ENCODE measurements around the gene POLR3GL.
"Not testable (repeated sequence)": the region's sequence is repeated elsewhere in the genome, so short reads cannot be mapped to it uniquely, and the experiment has no call there.

Gene POLR3GL

GRCh38 chr1:145964328-145965118 lies at the start of gene POLR3GL, which contains the start of gene ANKRD34A:
TSS of gene POLR3GL (plus strand) at chr1:145964690. CDS start at chr1:145974866, 10,176 bp downstream.
TSS of gene ANKRD34A (minus strand) at chr1:145964575. CDS start at chr1:145961759, 2,816 bp downstream.
- ATAC-seq (replicated peaks; ENCODE audit: extremely low read depth, poor library complexity, severe bottlenecking) (peak; percentile 89), DNase-seq (ENCODE audit: low spot score in 2 of 2) (peak; percentile 74 to 83)
- Mint-ChIP-seq H3K36me3 (ENCODE audit: insufficient read depth) (peaks cover 7% of the 10 kb centered on the region), H3K4me1 (peaks cover 46% of the 10 kb centered on the region), H3K27me3 (no peaks in the 10 kb centered on the region), H3K4me3 (peak within 1 kb of the TSS; percentile 89), H3K27ac (ENCODE audit: low read depth) (peak within 1 kb of the TSS; percentile 90), H3K9me3 (no peaks in the 10 kb centered on the region)

DNA sequence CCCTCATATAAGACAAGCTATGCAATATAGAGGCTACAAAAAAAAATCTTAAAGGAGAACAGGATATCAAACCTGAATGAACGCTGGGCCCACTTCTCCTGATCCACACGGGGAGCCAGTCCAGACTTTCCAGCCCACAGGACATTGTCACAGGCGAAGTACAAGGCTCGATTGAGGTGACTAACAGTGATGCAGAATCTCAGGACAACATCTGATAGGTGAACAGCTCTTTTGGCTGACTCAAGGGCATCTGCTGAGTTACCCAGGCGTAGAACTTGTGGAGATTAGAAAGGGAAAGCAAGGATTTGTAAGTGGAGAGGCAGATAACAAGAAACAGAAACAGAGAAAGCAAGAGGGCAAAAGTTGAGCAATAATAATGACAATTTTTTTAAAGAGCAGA lies 47.7 kb upstream of the POLR3GL start:
- DNase-seq (ENCODE audit: low spot score in 2 of 2) (no peak), ATAC-seq (replicated peaks; ENCODE audit: extremely low read depth, poor library complexity, severe bottlenecking) (no peak)
- peaks cover 50% of the 10 kb centered on the region for H3K4me1 Mint-ChIP-seq
- no peaks in the 10 kb centered on the region for H3K9me3 Mint-ChIP-seq
- peak overlapping the region; percentile 91 for H3K4me3 Mint-ChIP-seq
- no peaks in the 10 kb centered on the region for H3K27me3 Mint-ChIP-seq
- peak overlapping the region; percentile 94 for H3K27ac Mint-ChIP-seq (ENCODE audit: low read depth)
- H3K36me3 Mint-ChIP-seq (ENCODE audit: insufficient read depth): peaks cover 36% of the 10 kb centered on the region

DNA sequence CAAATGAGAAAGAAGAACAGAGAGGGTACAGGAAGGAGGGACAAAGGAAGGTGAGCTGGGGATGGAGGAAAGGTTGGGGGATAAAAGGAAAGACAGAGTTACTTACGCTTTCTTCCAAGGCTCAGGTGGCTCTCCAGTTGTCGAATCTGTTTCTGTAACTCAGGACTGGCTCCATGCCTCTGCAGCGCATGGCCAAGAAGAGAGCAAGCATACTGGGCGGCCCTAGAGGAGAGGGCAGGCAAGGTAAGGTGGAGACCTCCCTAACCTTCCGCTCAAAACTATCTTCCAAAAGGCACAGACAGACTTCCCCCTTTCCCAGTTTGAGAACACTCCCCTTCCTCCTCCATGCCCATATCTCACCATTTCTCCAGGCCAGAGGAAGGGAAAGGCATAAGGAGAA lies 46.9 kb upstream of the POLR3GL start:
- Mint-ChIP-seq H3K36me3 (ENCODE audit: insufficient read depth) (peaks cover 28% of the 10 kb centered on the region), H3K4me1 (peaks cover 50% of the 10 kb centered on the region), H3K4me3 (peak overlapping the region; percentile 91), H3K9me3 (no peaks in the 10 kb centered on the region), H3K27me3 (no peaks in the 10 kb centered on the region), H3K27ac (ENCODE audit: low read depth) (peak overlapping the region; percentile 94)
- DNase-seq (ENCODE audit: low spot score in 2 of 2) (no peak), ATAC-seq (replicated peaks; ENCODE audit: extremely low read depth, poor library complexity, severe bottlenecking) (no peak)

- peak; percentile 81 to 86 for DNase-seq (ENCODE audit: low spot score in 2 of 2)
- Mint-ChIP-seq H3K4me3 (peak within 1 kb of the TSS; percentile 91), H3K27ac (ENCODE audit: low read depth) (peak within 1 kb of the TSS; percentile 94), H3K4me1 (peaks cover 50% of the 10 kb centered on the region), H3K36me3 (ENCODE audit: insufficient read depth) (peaks cover 28% of the 10 kb centered on the region), H3K9me3 (no peaks in the 10 kb centered on the region), H3K27me3 (no peaks in the 10 kb centered on the region)
- peak; percentile 92 for ATAC-seq (replicated peaks; ENCODE audit: extremely low read depth, poor library complexity, severe bottlenecking)
Observed at GRCh38 chr1:145918144-145918991, 46.1 kb upstream of the POLR3GL start, which contains the start of gene PEX11B. TSS of gene PEX11B (minus strand) at chr1:145918717. CDS start at chr1:145918688, 29 bp downstream.

DNA sequence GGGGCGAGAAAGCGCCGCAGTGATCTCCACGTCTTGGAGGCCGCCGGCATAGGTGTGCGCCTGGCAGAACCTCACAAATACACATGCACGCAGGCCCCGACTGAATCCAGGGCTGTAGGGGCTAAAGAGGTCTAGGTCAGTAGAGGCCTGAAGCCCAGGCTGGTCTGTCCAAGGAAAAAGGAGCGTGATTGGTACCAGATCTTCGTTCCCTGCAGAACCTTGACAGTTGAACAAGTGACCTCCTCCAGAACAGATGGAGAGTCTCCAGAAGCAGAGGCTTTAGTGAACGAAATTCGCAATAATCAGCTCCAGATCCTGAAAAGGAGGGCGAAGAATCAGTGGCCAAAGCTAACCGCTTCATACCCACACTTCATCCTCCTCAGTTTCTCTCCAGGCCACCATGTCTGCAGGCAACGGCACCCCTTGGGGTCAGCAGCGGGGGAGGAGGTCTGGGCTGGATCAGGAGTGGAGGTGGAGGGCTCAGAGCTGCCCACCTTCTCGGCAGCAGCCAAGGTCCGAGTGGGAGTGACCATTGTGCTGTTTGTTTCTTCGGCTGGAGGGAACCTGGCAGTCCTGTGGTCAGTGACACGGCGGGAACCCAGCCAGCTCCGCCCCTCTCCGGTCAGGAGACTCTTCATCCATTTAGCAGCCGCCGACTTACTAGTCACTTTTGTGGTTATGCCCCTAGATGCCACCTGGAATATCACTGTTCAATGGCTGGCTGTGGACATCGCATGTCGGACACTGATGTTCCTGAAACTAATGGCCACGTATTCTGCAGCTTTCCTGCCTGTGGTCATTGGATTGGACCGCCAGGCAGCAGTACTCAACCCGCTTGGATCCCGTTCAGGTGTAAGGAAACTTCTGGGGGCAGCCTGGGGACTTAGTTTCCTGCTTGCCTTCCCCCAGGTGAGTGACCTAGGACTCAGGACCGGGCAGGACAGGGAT lies 45.2 kb upstream of the POLR3GL start:
- DNase-seq (ENCODE audit: low spot score in 2 of 2) (no peak), ATAC-seq (replicated peaks; ENCODE audit: extremely low read depth, poor library complexity, severe bottlenecking) (peak; percentile 16)
- peaks cover 50% of the 10 kb centered on the region for H3K4me1 Mint-ChIP-seq
- peak overlapping the region; percentile 91 for H3K4me3 Mint-ChIP-seq
- no peaks in the 10 kb centered on the region for H3K9me3 Mint-ChIP-seq
- H3K36me3 Mint-ChIP-seq (ENCODE audit: insufficient read depth): peaks cover 23% of the 10 kb centered on the region
- no peaks in the 10 kb centered on the region for H3K27me3 Mint-ChIP-seq
- H3K27ac Mint-ChIP-seq (ENCODE audit: low read depth): peak overlapping the region; percentile 94

DNA sequence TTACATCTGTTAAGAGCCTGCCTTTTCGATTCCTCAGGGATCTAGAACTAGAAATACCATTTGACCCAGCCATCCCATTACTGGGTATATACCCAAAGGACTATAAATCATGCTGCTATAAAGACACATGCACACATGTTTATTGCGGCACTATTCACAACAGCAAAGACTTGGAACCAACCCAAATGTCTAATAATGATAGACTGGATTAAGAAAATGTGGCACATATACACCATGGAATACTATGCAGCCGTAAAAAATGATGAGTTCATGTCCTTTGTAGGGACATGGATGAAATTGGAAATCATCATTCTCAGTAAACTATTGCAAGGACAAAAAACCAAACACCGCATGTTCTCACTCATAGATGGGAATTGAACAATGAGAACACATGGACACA lies 44.2 kb upstream of the POLR3GL start:
- ATAC-seq (replicated peaks; ENCODE audit: extremely low read depth, poor library complexity, severe bottlenecking); H3K9me3 Mint-ChIP-seq; H3K27me3 Mint-ChIP-seq; DNase-seq (ENCODE audit: low spot score in 2 of 2): not testable (repeated sequence)
- Mint-ChIP-seq H3K27ac (ENCODE audit: low read depth) (peak overlapping the region; percentile 74), H3K4me3 (peak overlapping the region; percentile 91), H3K36me3 (ENCODE audit: insufficient read depth) (peaks cover 23% of the 10 kb centered on the region), H3K4me1 (peaks cover 45% of the 10 kb centered on the region)

- H3K27ac Mint-ChIP-seq (ENCODE audit: low read depth): no peak overlapping the region
- H3K4me3 Mint-ChIP-seq: no peak overlapping the region
Observed at GRCh38 chr1:145922266-145922665, 42.2 kb upstream of the POLR3GL start.

DNA sequence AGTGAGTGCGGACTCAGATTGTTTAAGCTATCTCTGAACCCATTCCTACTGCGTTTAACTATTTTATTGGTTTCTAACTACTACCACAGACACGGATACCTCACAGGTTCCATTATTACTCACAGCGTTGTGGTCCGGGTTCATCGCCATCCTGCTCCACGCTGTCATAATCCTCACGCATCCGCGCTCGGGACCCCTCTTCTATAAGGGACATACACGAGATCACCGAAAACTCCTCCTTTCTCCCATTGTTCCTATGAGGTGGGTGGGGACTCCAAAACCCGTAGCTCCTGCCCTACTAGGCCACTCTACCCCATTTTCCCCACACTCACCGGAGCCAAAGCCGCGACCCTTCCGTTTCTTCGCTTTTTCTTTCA lies 37.8 kb upstream of the POLR3GL start:
- ATAC-seq (replicated peaks; ENCODE audit: extremely low read depth, poor library complexity, severe bottlenecking): peak; percentile 1
- Mint-ChIP-seq H3K4me3 (no peak overlapping the region), H3K27me3 (no peaks in the 10 kb centered on the region), H3K9me3 (no peaks in the 10 kb centered on the region), H3K4me1 (peaks cover 15% of the 10 kb centered on the region), H3K36me3 (ENCODE audit: insufficient read depth) (peaks cover 25% of the 10 kb centered on the region), H3K27ac (ENCODE audit: low read depth) (no peak overlapping the region)
- DNase-seq (ENCODE audit: low spot score in 2 of 2): no peak

More at GRCh38 chr1:145922266-145922665, 42.2 kb upstream of the POLR3GL start:
- DNase-seq (ENCODE audit: low spot score in 2 of 2) (no peak), ATAC-seq (replicated peaks; ENCODE audit: extremely low read depth, poor library complexity, severe bottlenecking) (no peak)
- Mint-ChIP-seq H3K27me3 (no peaks in the 10 kb centered on the region), H3K36me3 (ENCODE audit: insufficient read depth) (peaks cover 31% of the 10 kb centered on the region), H3K9me3 (no peaks in the 10 kb centered on the region), H3K4me1 (peaks cover 30% of the 10 kb centered on the region)

DNA sequence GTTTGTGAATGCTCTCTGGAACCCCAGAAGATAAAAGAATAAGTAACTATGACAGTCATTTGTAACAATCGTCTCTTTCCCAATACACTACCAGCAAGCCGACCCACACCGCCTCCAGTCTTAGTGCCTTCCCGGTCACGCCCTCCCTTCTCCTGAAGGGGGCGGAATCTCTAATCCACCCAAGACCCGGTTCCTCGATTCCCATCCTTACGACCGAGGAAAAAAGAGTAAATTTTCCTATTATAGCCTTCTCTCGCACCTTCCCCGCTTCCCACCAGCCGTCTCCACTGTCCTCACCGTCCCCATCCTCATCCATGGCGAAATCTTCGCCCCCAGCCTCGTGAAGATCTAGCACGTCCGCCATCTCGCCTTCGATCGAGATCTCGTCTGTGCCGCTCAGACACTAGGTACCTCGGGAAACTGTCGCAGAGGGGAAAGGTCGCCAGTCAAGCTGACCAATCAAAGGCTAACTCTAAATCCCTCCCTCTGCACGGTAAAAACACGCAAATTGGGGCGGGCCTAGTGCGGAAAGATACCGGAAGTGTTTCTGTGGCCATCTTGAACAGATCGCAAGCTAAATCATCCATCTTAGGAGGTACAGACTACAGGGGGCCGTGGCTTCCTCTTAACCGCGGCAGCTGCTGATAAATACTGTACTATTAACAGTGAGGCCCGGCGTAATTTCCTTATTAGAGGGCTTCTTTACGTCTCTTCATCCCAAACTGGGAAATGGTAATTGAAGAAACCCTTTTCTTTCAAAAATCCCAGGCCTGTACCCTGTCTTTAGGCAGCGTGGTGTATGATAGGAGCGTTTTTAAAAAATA lies 37.2 kb upstream of the POLR3GL start, which contains the start of gene RBM8A:
Gene RBM8A (minus strand): TSS at position 422 of the 824 bp plus-strand sequence. CDS start 58 bp downstream, at position 364.
- no peak within 1 kb of the TSS for H3K4me3 Mint-ChIP-seq
- H3K27me3 Mint-ChIP-seq: no peaks in the 10 kb centered on the region
- H3K36me3 Mint-ChIP-seq (ENCODE audit: insufficient read depth): peaks cover 25% of the 10 kb centered on the region
- no peak within 1 kb of the TSS for H3K27ac Mint-ChIP-seq (ENCODE audit: low read depth)
- H3K9me3 Mint-ChIP-seq: no peaks in the 10 kb centered on the region
- H3K4me1 Mint-ChIP-seq: peaks cover 18% of the 10 kb centered on the region
- ATAC-seq (replicated peaks; ENCODE audit: extremely low read depth, poor library complexity, severe bottlenecking) (peak; percentile 95), DNase-seq (ENCODE audit: low spot score in 2 of 2) (peak; percentile 84 to 96)

DNA sequence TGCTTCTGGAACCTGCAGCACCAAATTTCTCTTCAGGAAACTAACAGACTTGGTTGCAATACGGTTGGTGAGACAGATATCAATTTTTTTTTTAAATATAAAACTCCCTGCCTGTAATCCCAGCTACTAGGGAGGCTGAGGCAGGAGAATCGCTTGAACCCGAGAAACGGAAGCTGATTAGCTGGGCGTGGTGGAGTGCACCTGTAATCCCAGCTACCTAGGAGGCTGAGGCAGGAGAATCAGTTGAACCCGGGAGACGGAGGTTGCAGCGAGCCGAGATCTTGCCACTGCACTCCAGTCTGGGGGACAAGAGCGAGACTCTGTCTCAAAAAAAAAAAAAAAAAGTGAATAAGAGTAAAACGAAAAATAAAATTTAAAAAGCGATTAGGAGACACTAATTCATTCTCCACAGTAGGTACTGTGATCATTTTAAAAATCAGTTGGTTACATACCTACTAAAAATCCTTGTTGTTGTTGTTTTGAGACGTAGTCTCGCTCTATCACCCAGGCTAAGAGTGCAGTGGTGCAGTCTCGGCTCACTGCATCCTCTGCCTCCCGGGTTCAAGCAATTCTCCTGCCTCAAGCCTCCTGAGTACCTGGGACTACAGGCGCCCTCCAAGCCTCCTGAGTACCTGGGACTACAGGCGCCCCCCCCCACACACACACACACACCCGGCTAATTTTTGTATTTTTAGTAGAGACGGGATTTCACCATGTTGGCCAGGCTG lies 36.4 kb upstream of the POLR3GL start:
- no peak overlapping the region for H3K4me3 Mint-ChIP-seq
- peaks cover 26% of the 10 kb centered on the region for H3K4me1 Mint-ChIP-seq
- no peak overlapping the region for H3K27ac Mint-ChIP-seq (ENCODE audit: low read depth)
- ATAC-seq (replicated peaks; ENCODE audit: extremely low read depth, poor library complexity, severe bottlenecking) (no peak), DNase-seq (ENCODE audit: low spot score in 2 of 2) (no peak)
- H3K36me3 Mint-ChIP-seq (ENCODE audit: insufficient read depth): peaks cover 26% of the 10 kb centered on the region
- no peaks in the 10 kb centered on the region for H3K9me3 Mint-ChIP-seq
- H3K27me3 Mint-ChIP-seq: no peaks in the 10 kb centered on the region
